Ovary (tissue), 10 donors: Measurements from ENCODE around the gene CNP. TPM values are rescaled to one million over a fixed set of nuclear protein-coding genes. Genes with fewer than 3 reads are reported as not detected.

Experiments
- DNase-seq, 5 donors: peaks; one replicate each; pipeline ENCODE4 v3.0.0-alpha.2; 2019 to 2020
- H3K27ac ChIP-seq, 2 donors: fragments of 200-600 bp; one replicate each; pipeline versions ENCODE4 v1.5.1 to v1.8.0; 2019 to 2022
- H3K27me3 ChIP-seq: fragments of 200-600 bp; one replicate; pipeline ENCODE4 v1.8.0; 2022
- H3K36me3 ChIP-seq: fragments of 200-600 bp; sonication (generic); one replicate; pipeline ENCODE4 v1.5.1; 2019
- H3K4me1 ChIP-seq: one replicate; pipeline ENCODE4 v1.8.1; 2013; ENCODE audit warnings: mild to moderate bottlenecking, moderate library complexity; ENCODE audit not compliant: insufficient read depth
- H3K4me3 ChIP-seq: fragments of 200-600 bp; sonication (generic); one replicate; pipeline ENCODE4 v1.5.1; 2017
- H3K9me3 ChIP-seq, 2 donors: fragments of 200-600 bp in 1 of 2; sonication (generic) in 1 of 2; one replicate each; pipeline versions ENCODE4 v1.5.1 to v1.8.1; 2013 to 2019; ENCODE audit warnings: mild to moderate bottlenecking in 1 of 2, moderate library complexity in 1 of 2
- CTCF ChIP-seq, 3 donors: fragments of 450-650 bp in 2 of 3; fragments of 200-600 bp in 1 of 3; IDR thresholded peaks; one replicate each; pipeline versions ENCODE4 v1.5.1 to v1.8.0; 2016 to 2022; ENCODE audit warnings: antibody characterized with exemption in 3 of 3, mild to moderate bottlenecking in 1 of 3
- EP300 ChIP-seq: sonication (generic); formaldehyde crosslinking; IDR thresholded peaks from one replicate; pipeline ENCODE4 v1.6.1; 2017; ENCODE audit warnings: antibody characterized with exemption
- POLR2A ChIP-seq: fragments of 450-650 bp; IDR thresholded peaks from one replicate; pipeline ENCODE4 v1.6.1; 2017; ENCODE audit warnings: antibody characterized with exemption, mild to moderate bottlenecking, moderate library complexity
- WGBS, 3 donors: extraction: QIAGEN DNeasy Blood & Tissue Kit in 1 of 3; methylation state at CpG; one replicate each; pipeline versions ENCODE4 v1.1.5 to v1.1.7; 2013 to 2017; 5-methylcytosine and 5-hydroxymethylcytosine counted together
- intact Hi-C, 4 donors: fragments of 100-400 bp; cut with DNase I; formaldehyde crosslinking; loops; one replicate each; pipeline versions ENCODE4 v1.11.0 to v1.15.1; 2022 to 2023
- long read RNA-seq, 3 donors: library from polyadenylated mRNA in 2 of 3; unstranded in 2 of 3; transcript quantifications; one replicate each; pipeline ENCODE4 v2.0.0 and lab custom pipeline, GENCODE V29; 2021 to 2026
- polyA plus RNA-seq, 2 donors: library from polyadenylated mRNA; stranded (reverse); fragments of 200-250 nt in 1 of 2; fragments of 350-450 nt in 1 of 2; fragmentation: Illumina TruSeq in 1 of 2; extraction: RNeasy Lipid Tissue Mini Kit (QIAGEN cat#74804) in 1 of 2; gene quantifications; one replicate each; pipeline ENCODE4 v1.2.3, GENCODE V29; 2013 to 2014
- total RNA-seq, 7 donors: library from RNA; depleted of rRNA in 2 of 7; stranded (reverse); fragments of >200 nt in 2 of 7; fragmentation: NEBNext Ultra II Directional in 3 of 7; extraction: Animal tissue kit (Norgen Biotek cat#: 25700) in 3 of 7; gene quantifications; one replicate each; pipeline versions ENCODE4 v1.1.0 to v1.2.4, GENCODE V29; 2016 to 2023
- donor health status: DM: no; HTN: no; CAD: no; lungs with moderate emphysema.
- donor health status: DM: no; HTN: no; CAD: no.
- donor health status: Bipolar disorder and iron deficiency.
- donor health status: DM: yes; HTN: yes; CAD: no.
- donor health status: DM: no; HTN: no; CAD: no.
- donor health status: DM: yes; HTN: yes; CAD: no.

CNP gene
- total RNA-seq: 10 to 100 TPM; 30.5 to 88.9 (median 77.5) TPM
- 10 to 100 TPM; 30.7 to 47.0 TPM for polyA plus RNA-seq
- long read RNA-seq, donor 1, full-length matches to known transcripts: 537 of 612 reads
- long read RNA-seq, donor 1, partial matches to known transcripts: 58 of 612 reads
- long read RNA-seq, donor 1, other reads (novel, unspliced or antisense): 17 of 612 reads
- long read RNA-seq, donor 2, full-length matches to known transcripts: 16 of 248 reads
- long read RNA-seq, donor 2, partial matches to known transcripts: 179 of 248 reads
- long read RNA-seq, donor 2, other reads (novel, unspliced or antisense): 53 of 248 reads
- long read RNA-seq, donor 3, full-length matches to known transcripts: 195 of 214 reads
- long read RNA-seq, donor 3, partial matches to known transcripts: 5 of 214 reads
- long read RNA-seq, donor 3, other reads (novel, unspliced or antisense): 14 of 214 reads

- H3K27me3 ChIP-seq: no peaks in the 10 kb centered on the region
- no peaks in the 10 kb centered on the region for H3K9me3 ChIP-seq
- peak; percentile 89 to 95 (median 91) for DNase-seq
- TF ChIP-seq CTCF (IDR thresholded peaks at IDR 0.05) (peak in 1 of 3 donors; percentile 29), POLR2A (peak; percentile 40), EP300 (no peak)
- no peaks in the 10 kb centered on the region for H3K36me3 ChIP-seq
- WGBS, 3 donors: 0 to 1% (median 0%) methylated on average over 61 to 71 of the region's 71 CpGs
- H3K4me1 ChIP-seq: peaks cover 7% of the 10 kb centered on the region
- peak within 1 kb of the TSS; percentile 95 for H3K4me3 ChIP-seq
- peak within 1 kb of the TSS; percentile 64 to 70 for H3K27ac ChIP-seq
- intact Hi-C loops: loop anchor here in 3 of 4 donors (5.0 to 10.0 kb wide), 3 partner anchors 51 to 148 kb away; partner anchors contain the start of genes DHX58 (in 1 of the 3) and DNAJC7 (in 1 of the 3)
These were observed at the start of gene CNP for GRCh38 chr17:41966463-41967140. Gene CNP, plus strand, starts transcription at chr17:41966795. Its CDS starts 90 bp downstream, at chr17:41966885.

GRCh38 chr17:41917192-41917591 is 49.4 kb upstream of the CNP start:
- H3K9me3 ChIP-seq: no peaks in the 10 kb centered on the region
- no peak for TF ChIP-seq CTCF (IDR thresholded peaks at IDR 0.05)
- no peak for TF ChIP-seq EP300
- TF ChIP-seq POLR2A: no peak
- no peaks in the 10 kb centered on the region for H3K36me3 ChIP-seq
- 35 to 49% (median 39%) methylated on average over 4 of the region's 4 CpGs for WGBS, 3 donors
- no peak for DNase-seq
- H3K4me3 ChIP-seq: no peak overlapping the region
- no peaks in the 10 kb centered on the region for H3K27me3 ChIP-seq
- intact Hi-C loops: no loop called here
- H3K4me1 ChIP-seq: peaks cover 8% of the 10 kb centered on the region
- H3K27ac ChIP-seq: no peak overlapping the region

DNA sequence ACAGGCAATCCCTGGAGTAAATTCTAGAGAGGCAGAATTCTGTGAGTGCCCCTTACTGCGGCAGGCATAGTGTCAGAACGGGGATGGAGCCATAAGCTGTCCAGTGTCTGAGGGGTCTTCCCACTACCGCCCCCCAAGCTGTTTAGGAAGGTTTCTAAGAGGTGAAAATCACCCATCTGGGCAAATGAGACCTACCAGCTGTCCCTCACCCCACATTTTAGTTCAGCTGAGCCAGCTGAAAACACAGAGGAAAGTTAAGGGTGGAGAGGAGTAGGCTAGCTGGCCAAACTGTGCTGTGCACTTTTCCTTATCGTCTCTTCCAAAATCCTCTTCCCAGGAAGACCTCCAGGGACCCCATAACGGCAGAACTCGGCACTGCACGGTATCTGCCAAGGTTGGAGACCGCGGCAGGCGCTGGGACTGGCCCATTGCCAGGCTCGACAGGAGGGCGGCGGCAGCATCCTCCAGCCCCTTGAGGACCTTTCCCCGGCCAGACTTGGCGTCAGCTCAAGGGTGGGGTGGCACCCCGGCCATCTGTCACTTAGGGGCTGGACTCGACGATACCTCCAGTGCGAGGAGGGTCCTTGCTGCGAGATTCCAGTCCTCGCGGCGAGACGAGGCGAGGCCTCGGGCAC is 48.8 kb upstream of the CNP start:
- no peak for TF ChIP-seq POLR2A
- TF ChIP-seq CTCF (IDR thresholded peaks at IDR 0.05): no peak
- Histone ChIP-seq H3K4me3 (peak overlapping the region; percentile 98), H3K27ac (peak overlapping the region; percentile 46 to 71), H3K27me3 (no peaks in the 10 kb centered on the region), H3K36me3 (no peaks in the 10 kb centered on the region), H3K9me3 (no peaks in the 10 kb centered on the region), H3K4me1 (peaks cover 8% of the 10 kb centered on the region)
- WGBS, 3 donors: 4 to 5% (median 5%) methylated on average over 21 to 26 of the region's 26 CpGs
- peak; percentile 63 to 79 (median 76) for DNase-seq
- intact Hi-C loops: no loop called here
